HEK293 (cell line): ENCODE results near the gene LRRC49.

Experiments
- EGR2 ChIP-seq: fragments of 450-650 bp; formaldehyde crosslinking; IDR thresholded peaks from 2 replicates; pipeline ENCODE4 v1.5.1; 2016; ENCODE audit warnings: low read depth, missing biosample characterization, missing genetic modification characterization
- KLF7 ChIP-seq: fragments of 450-650 bp; formaldehyde crosslinking; IDR thresholded peaks from 2 replicates; pipeline ENCODE4 v1.5.1; 2016; ENCODE audit warnings: missing biosample characterization, missing genetic modification characterization, borderline replicate concordance
- OSR2 ChIP-seq: fragments of 450-650 bp; formaldehyde crosslinking; IDR thresholded peaks from 2 replicates; pipeline ENCODE4 v1.5.1; 2016; ENCODE audit warnings: missing biosample characterization, missing genetic modification characterization
- OVOL3 ChIP-seq: fragments of 450-650 bp; formaldehyde crosslinking; IDR thresholded peaks from 2 replicates; pipeline ENCODE4 v1.5.1; 2016; ENCODE audit warnings: missing biosample characterization, missing genetic modification characterization
- TRIM28 ChIP-seq: IDR thresholded peaks from 2 replicates; pipeline ENCODE4 v1.6.1; 2011; ENCODE audit warnings: low read length, control low read depth, borderline replicate concordance
- YY1 ChIP-seq: fragments of 450-650 bp; formaldehyde crosslinking; IDR thresholded peaks from 2 replicates; pipeline ENCODE4 v1.5.1; 2018; ENCODE audit warnings: missing biosample characterization, missing genetic modification characterization
- ZIC2 ChIP-seq: fragments of 450-650 bp; formaldehyde crosslinking; IDR thresholded peaks from 2 replicates; pipeline ENCODE4 v1.5.1; 2016; ENCODE audit warnings: missing biosample characterization, missing genetic modification characterization
- ZNF114 ChIP-seq: fragments of 450-650 bp; formaldehyde crosslinking; IDR thresholded peaks from 2 replicates; pipeline ENCODE4 v1.5.0; 2017; ENCODE audit warnings: missing biosample characterization, missing genetic modification characterization
- ZNF121 ChIP-seq: fragments of 450-650 bp; formaldehyde crosslinking; IDR thresholded peaks from 2 replicates; pipeline ENCODE4 v1.5.1; 2016; ENCODE audit warnings: missing biosample characterization, missing genetic modification characterization
- ZNF133 ChIP-seq: fragments of 450-650 bp; formaldehyde crosslinking; IDR thresholded peaks from 2 replicates; pipeline ENCODE4 v1.5.1; 2016; ENCODE audit warnings: missing biosample characterization, missing genetic modification characterization
- ZNF138 ChIP-seq: fragments of 450-650 bp; formaldehyde crosslinking; IDR thresholded peaks from 2 replicates; pipeline ENCODE4 v1.5.1; 2016; ENCODE audit warnings: missing biosample characterization, missing genetic modification characterization, borderline replicate concordance
- ZNF157 ChIP-seq: fragments of 450-650 bp; formaldehyde crosslinking; IDR thresholded peaks from 2 replicates; pipeline ENCODE4 v1.5.1; 2016; ENCODE audit warnings: missing biosample characterization, missing genetic modification characterization
- ZNF2 ChIP-seq: fragments of 450-650 bp; formaldehyde crosslinking; IDR thresholded peaks from 2 replicates; pipeline ENCODE4 v1.5.1; 2016; ENCODE audit warnings: missing biosample characterization, missing genetic modification characterization
- ZNF274 ChIP-seq, 2 experiments: fragments of 200-500 bp in 1 of 2; fragments of 450-650 bp in 1 of 2; sonication (Bioruptor generic) in 1 of 2; formaldehyde crosslinking in 1 of 2; IDR thresholded peaks; 2 replicates each; pipeline versions ENCODE4 v1.5.1 to v1.6.1; 2014 to 2016; ENCODE audit warnings: borderline replicate concordance in 1 of 2, inconsistent platforms in 1 of 2, low read length in 1 of 2, missing biosample characterization in 1 of 2, missing genetic modification characterization in 1 of 2
- ZNF37A ChIP-seq: fragments of 450-650 bp; IDR thresholded peaks from 2 replicates; pipeline ENCODE4 v1.5.1; 2018; ENCODE audit warnings: missing biosample characterization, missing genetic modification characterization
- ZNF394 ChIP-seq: fragments of 450-650 bp; formaldehyde crosslinking; IDR thresholded peaks from 2 replicates; pipeline ENCODE4 v1.5.1; 2016; ENCODE audit warnings: missing biosample characterization, missing genetic modification characterization, mild to moderate bottlenecking, moderate library complexity, borderline replicate concordance
- ZNF426 ChIP-seq: fragments of 450-650 bp; formaldehyde crosslinking; IDR thresholded peaks from 2 replicates; pipeline ENCODE4 v1.5.1; 2017; ENCODE audit warnings: missing biosample characterization, missing genetic modification characterization, mild to moderate bottlenecking, inconsistent platforms, moderate library complexity
- ZNF48 ChIP-seq: fragments of 450-650 bp; formaldehyde crosslinking; IDR thresholded peaks from 2 replicates; pipeline ENCODE4 v1.5.1; 2016; ENCODE audit warnings: missing biosample characterization, missing genetic modification characterization
- ZNF544 ChIP-seq: fragments of 450-650 bp; formaldehyde crosslinking; IDR thresholded peaks from 2 replicates; pipeline ENCODE4 v1.5.0; 2017; ENCODE audit warnings: missing biosample characterization, missing genetic modification characterization
- ZNF548 ChIP-seq: fragments of 450-650 bp; formaldehyde crosslinking; IDR thresholded peaks from 2 replicates; pipeline ENCODE4 v1.5.1; 2016; ENCODE audit warnings: missing biosample characterization, missing genetic modification characterization
- ZNF560 ChIP-seq: fragments of 450-650 bp; formaldehyde crosslinking; IDR thresholded peaks from 2 replicates; pipeline ENCODE4 v1.5.1; 2017; ENCODE audit warnings: missing biosample characterization, missing genetic modification characterization, borderline replicate concordance
- ZNF561 ChIP-seq: fragments of 450-650 bp; IDR thresholded peaks from 2 replicates; pipeline ENCODE4 v1.5.1; 2018; ENCODE audit warnings: missing biosample characterization, missing genetic modification characterization, borderline replicate concordance
- ZNF585B ChIP-seq: fragments of 450-650 bp; formaldehyde crosslinking; IDR thresholded peaks from 2 replicates; pipeline ENCODE4 v1.5.1; 2016; ENCODE audit warnings: missing biosample characterization, missing genetic modification characterization
- ZNF626 ChIP-seq: fragments of 450-650 bp; sonication (Bioruptor Pico); formaldehyde crosslinking; IDR thresholded peaks from 2 replicates; pipeline ENCODE4 v1.5.1; 2018; ENCODE audit warnings: missing biosample characterization, missing genetic modification characterization, inconsistent platforms
- ZNF629 ChIP-seq: fragments of 450-650 bp; formaldehyde crosslinking; IDR thresholded peaks from 2 replicates; pipeline ENCODE4 v1.5.1; 2017; ENCODE audit warnings: missing biosample characterization, missing genetic modification characterization
- ZNF701 ChIP-seq: fragments of 450-650 bp; formaldehyde crosslinking; IDR thresholded peaks from 2 replicates; pipeline ENCODE4 v1.5.1; 2016; ENCODE audit warnings: missing biosample characterization, missing genetic modification characterization
- ZNF76 ChIP-seq: fragments of 450-650 bp; formaldehyde crosslinking; IDR thresholded peaks from 2 replicates; pipeline ENCODE4; 2016; ENCODE audit warnings: low read depth, missing biosample characterization, missing genetic modification characterization, borderline replicate concordance
- ZNF777 ChIP-seq: fragments of 450-650 bp; formaldehyde crosslinking; IDR thresholded peaks from 2 replicates; pipeline ENCODE4 v1.5.1; 2017; ENCODE audit warnings: missing biosample characterization, missing genetic modification characterization, borderline replicate concordance
- ZNF785 ChIP-seq: fragments of 450-650 bp; formaldehyde crosslinking; IDR thresholded peaks from 2 replicates; pipeline ENCODE4 v1.5.1; 2016; ENCODE audit warnings: missing biosample characterization, missing genetic modification characterization
- ZNF837 ChIP-seq: fragments of 450-650 bp; formaldehyde crosslinking; IDR thresholded peaks from 2 replicates; pipeline ENCODE4 v1.5.1; 2016; ENCODE audit warnings: missing biosample characterization, missing genetic modification characterization
- ZNF843 ChIP-seq: fragments of 450-650 bp; formaldehyde crosslinking; IDR thresholded peaks from 2 replicates; pipeline ENCODE4 v1.5.1; 2016; ENCODE audit warnings: missing biosample characterization, missing genetic modification characterization
- TF ChIP-seq, protein P1 (sequence below): fragments of 450-650 bp; formaldehyde crosslinking; IDR thresholded peaks from 2 replicates; pipeline ENCODE4 v1.5.0; 2017; ENCODE audit warnings: missing biosample characterization, missing genetic modification characterization, borderline replicate concordance
- TF ChIP-seq, protein P2 (sequence below): fragments of 450-650 bp; formaldehyde crosslinking; IDR thresholded peaks from 2 replicates; pipeline ENCODE4 v1.5.1; 2016; ENCODE audit warnings: missing biosample characterization, missing genetic modification characterization
- TF ChIP-seq, protein P3 (sequence below): fragments of 450-650 bp; formaldehyde crosslinking; IDR thresholded peaks from 2 replicates; pipeline ENCODE4 v1.5.1; 2016; ENCODE audit warnings: missing biosample characterization, missing genetic modification characterization

The LRRC49 gene

DNA sequence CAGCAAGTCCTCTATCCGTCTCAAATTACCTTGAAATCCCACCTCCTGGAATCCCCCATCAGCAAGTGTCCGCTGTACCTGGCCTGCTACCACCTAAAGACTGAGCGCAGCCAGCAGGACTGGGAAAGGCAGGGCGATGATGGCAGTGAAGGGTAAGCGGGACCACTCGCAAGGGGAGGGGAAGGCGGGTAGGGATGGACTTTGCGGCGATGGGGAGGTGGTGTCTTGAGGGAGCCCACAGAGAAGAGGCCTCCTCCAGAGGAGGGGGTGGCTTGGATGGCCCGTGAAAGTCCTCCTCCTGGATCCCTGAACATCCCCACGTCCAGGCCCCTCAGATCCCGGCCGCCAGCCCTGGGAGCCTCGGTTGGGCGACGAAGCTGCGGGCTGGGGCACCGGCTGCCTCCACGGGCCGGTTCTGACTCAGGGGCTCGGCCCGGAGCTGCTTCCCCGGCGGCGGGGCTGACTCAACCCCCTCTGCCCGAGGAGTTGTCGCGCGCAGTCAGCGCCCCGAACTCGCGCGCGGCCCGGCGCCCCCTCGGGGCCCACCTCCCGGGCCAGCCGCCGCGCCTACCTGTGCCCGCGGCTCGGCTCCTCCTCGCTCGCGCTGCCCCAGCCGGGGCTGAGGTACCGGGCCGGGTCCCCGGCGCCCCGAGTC is 39.2 kb upstream of the LRRC49 start (continued):
- TF ChIP-seq ZNF394 (no peak), ZNF114 (no peak), OVOL3 (tag by site-specific recombination) (no peak), ZNF274 (IDR thresholded peaks at IDR 0.05; ENCODE audit: low read length) (no peak), ZNF274 (tag by site-specific recombination; IDR thresholded peaks at IDR 0.05; ENCODE audit: borderline replicate concordance) (no peak), ZNF843 (tag by site-specific recombination) (no peak), ZNF426 (tag by site-specific recombination) (no peak), ZNF837 (no peak), ZNF701 (tag by site-specific recombination) (no peak; the same call in 1 of the 2 replicates), ZNF133 (tag by site-specific recombination) (no peak), YY1 (tag by site-specific recombination) (no peak), ZNF777 (tag by site-specific recombination) (no peak), ZNF2 (peak; percentile 71; the same call in 1 of the 2 replicates), EGR2 (tag by site-specific recombination) (peak; percentile 37; the same call in 1 of the 2 replicates), ZNF48 (tag by site-specific recombination) (no peak), ZNF626 (tag by site-specific recombination) (no peak), ZNF560 (tag by site-specific recombination) (no peak), ZIC2 (tag by site-specific recombination) (peak; percentile 73), ZNF561 (tag by site-specific recombination) (peak; percentile 17; the same call in 1 of the 2 replicates), ZNF585B (tag by site-specific recombination) (no peak), ZNF629 (tag by site-specific recombination) (no peak), KLF7 (tag by site-specific recombination) (no peak), ZNF37A (tag by site-specific recombination) (no peak), ZNF157 (no peak), TRIM28 (no peak), OSR2 (tag by site-specific recombination) (no peak), ZNF544 (tag by site-specific recombination) (no peak), ZNF121 (tag by site-specific recombination) (no peak), ZNF548 (tag by site-specific recombination) (no peak), ZNF785 (no peak), ZNF138 (tag by site-specific recombination) (no peak), ZNF76 (tag by site-specific recombination) (peak; percentile 52)
- TF ChIP-seq, protein P1, sequence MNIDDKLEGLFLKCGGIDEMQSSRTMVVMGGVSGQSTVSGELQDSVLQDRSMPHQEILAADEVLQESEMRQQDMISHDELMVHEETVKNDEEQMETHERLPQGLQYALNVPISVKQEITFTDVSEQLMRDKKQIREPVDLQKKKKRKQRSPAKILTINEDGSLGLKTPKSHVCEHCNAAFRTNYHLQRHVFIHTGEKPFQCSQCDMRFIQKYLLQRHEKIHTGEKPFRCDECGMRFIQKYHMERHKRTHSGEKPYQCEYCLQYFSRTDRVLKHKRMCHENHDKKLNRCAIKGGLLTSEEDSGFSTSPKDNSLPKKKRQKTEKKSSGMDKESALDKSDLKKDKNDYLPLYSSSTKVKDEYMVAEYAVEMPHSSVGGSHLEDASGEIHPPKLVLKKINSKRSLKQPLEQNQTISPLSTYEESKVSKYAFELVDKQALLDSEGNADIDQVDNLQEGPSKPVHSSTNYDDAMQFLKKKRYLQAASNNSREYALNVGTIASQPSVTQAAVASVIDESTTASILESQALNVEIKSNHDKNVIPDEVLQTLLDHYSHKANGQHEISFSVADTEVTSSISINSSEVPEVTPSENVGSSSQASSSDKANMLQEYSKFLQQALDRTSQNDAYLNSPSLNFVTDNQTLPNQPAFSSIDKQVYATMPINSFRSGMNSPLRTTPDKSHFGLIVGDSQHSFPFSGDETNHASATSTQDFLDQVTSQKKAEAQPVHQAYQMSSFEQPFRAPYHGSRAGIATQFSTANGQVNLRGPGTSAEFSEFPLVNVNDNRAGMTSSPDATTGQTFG (tag by site-specific recombination) = no peak
- TF ChIP-seq, protein P2, sequence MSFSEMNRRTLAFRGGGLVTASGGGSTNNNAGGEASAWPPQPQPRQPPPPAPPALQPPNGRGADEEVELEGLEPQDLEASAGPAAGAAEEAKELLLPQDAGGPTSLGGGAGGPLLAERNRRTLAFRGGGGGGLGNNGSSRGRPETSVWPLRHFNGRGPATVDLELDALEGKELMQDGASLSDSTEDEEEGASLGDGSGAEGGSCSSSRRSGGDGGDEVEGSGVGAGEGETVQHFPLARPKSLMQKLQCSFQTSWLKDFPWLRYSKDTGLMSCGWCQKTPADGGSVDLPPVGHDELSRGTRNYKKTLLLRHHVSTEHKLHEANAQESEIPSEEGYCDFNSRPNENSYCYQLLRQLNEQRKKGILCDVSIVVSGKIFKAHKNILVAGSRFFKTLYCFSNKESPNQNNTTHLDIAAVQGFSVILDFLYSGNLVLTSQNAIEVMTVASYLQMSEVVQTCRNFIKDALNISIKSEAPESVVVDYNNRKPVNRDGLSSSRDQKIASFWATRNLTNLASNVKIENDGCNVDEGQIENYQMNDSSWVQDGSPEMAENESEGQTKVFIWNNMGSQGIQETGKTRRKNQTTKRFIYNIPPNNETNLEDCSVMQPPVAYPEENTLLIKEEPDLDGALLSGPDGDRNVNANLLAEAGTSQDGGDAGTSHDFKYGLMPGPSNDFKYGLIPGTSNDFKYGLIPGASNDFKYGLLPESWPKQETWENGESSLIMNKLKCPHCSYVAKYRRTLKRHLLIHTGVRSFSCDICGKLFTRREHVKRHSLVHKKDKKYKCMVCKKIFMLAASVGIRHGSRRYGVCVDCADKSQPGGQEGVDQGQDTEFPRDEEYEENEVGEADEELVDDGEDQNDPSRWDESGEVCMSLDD = no peak
- TF ChIP-seq, protein P3, sequence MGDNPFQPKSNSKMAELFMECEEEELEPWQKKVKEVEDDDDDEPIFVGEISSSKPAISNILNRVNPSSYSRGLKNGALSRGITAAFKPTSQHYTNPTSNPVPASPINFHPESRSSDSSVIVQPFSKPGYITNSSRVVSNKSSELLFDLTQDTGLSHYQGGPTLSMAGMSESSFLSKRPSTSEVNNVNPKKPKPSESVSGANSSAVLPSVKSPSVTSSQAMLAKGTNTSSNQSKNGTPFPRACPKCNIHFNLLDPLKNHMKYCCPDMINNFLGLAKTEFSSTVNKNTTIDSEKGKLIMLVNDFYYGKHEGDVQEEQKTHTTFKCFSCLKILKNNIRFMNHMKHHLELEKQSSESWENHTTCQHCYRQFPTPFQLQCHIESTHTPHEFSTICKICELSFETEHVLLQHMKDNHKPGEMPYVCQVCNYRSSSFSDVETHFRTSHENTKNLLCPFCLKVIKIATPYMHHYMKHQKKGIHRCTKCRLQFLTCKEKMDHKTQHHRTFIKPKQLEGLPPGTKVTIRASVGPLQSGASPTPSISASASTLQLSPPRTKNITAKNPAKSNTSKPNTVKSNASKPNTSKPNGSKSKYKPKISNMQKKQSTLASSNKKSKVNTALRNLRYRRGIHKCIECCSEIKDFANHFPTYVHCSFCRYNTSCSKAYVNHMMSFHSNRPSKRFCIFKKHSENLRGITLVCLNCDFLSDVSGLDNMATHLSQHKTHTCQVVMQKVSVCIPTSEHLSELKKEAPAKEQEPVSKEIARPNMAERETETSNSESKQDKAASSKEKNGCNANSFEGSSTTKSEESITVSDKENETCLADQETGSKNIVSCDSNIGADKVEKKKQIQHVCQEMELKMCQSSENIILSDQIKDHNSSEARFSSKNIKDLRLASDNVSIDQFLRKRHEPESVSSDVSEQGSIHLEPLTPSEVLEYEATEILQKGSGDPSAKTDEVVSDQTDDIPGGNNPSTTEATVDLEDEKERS (tag by site-specific recombination) = no peak
